GM12801 (cell line): ENCODE measurements around the gene RPS6KB2.

Source experiments
- TF ChIP-seq, protein P1 (sequence below): IDR thresholded peaks from one replicate; pipeline ENCODE4 v1.5.1; 2011; ENCODE audit warnings: control low read depth; ENCODE audit not compliant: insufficient read length; ENCODE audit errors: extremely low read depth

RPS6KB2 gene

DNA sequence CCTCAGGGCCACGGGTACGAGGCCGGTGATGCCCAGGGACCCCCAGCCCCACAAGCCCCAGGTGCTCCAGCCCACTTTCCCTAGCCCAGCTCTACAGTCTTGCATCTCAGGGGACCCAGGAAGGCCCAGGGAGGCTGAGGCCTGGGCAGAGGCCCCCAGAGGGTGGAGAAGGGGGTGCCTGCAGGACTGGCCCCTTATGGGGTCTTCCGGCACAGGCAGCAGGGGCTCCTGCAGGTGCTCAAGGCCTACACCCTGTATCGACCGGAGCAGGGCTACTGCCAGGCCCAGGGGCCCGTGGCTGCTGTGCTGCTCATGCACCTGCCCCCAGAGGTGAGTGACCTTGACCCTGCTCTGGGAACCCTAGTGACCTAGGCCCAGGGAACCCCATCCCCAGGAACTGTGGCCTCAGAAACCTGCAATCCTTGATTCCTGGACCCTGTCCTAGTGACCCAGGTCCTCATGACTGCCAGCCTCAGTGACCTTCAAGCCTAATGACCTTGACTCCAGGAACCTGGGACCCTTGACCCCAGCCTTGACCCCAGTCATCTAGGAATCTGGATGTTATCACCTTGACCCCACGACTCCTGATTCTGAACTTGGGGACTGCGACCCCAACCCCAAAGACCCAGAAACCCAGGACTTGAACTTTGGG, 22.5 kb upstream of the RPS6KB2 start:
- TF ChIP-seq, protein P1, sequence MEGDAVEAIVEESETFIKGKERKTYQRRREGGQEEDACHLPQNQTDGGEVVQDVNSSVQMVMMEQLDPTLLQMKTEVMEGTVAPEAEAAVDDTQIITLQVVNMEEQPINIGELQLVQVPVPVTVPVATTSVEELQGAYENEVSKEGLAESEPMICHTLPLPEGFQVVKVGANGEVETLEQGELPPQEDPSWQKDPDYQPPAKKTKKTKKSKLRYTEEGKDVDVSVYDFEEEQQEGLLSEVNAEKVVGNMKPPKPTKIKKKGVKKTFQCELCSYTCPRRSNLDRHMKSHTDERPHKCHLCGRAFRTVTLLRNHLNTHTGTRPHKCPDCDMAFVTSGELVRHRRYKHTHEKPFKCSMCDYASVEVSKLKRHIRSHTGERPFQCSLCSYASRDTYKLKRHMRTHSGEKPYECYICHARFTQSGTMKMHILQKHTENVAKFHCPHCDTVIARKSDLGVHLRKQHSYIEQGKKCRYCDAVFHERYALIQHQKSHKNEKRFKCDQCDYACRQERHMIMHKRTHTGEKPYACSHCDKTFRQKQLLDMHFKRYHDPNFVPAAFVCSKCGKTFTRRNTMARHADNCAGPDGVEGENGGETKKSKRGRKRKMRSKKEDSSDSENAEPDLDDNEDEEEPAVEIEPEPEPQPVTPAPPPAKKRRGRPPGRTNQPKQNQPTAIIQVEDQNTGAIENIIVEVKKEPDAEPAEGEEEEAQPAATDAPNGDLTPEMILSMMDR: no peak

DNA sequence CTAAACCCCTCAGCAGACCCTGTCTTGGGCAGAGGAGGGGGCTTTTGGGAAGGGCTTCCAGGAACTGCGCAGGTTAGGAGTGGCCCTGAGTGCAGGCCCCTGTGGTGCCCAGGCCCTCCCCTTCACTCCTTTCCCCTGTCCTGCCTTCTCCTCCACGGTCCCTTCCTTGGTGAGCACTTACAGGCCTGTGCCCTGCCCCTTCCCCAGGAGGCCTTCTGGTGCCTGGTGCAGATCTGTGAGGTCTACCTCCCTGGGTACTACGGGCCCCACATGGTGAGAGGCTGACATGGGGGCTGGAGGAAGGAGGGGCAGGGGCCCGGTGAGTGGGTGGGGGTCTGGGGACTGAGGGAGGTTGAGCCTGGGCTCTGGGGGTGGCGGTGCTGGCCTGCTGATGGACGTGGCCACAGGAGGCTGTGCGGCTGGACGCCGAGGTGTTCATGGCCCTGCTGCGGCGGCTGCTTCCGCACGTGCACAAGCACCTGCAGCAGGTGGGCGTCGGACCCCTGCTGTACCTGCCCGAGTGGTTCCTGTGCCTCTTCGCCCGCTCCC, 21.8 kb upstream of the RPS6KB2 start:
- TF ChIP-seq, protein P1: no peak

DNA sequence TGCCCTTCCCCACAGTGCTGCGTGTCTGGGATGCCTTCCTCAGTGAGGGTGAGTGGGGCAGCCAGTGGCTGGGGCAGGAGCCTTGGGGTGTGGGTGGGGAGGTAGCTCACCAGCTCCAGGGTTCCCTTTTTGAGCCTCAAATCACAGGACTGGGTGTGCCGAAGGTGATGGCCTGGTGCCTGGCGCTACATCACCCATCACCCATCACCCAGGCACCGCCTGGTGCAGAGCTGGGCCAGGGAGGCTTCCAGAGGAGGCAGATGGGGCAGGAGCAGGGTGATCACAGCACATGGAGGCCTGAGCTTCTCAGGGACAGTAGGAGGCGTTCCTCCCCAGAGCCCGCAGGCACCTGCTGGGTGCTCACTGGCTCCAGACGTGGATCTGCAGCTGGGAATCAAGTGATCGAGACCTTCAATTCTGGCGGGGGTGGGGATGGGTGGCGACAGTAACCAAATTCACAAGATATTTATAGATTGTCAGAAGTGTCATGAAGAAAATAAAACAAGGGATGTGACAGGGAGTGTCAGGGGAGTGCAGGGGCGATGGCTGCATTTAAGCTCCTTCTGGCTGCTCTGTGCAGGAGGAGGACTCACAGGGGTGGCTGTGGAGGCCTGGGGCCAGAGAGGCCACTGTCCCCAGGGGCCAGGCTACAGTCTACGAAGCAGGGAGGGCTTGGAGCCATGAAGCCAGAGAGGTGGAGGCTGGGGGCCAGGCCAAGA, 21.2 kb upstream of the RPS6KB2 start:
- TF ChIP-seq, protein P1: no peak

DNA sequence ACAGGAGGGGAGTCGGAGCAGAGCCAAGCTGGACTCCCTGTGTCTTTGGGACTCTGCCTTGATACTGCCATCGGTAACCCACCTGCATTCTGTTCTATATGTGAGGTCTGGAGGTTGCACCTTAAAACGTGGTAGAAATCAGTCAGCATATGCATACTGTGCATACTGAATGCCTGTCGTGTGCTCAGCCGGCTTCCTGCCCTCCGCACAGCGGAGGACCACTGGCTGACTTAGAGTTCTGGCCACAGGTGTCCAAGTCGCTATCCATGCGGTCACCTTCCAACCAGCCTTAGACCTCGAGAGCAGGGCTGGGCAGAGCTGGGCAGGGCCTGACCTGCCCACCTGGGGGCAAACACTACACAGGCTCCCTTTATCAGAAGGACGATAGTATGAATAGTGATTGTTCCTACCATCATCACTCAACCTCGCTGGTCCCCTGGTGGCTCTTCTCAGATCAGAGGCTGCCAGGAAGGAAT, 20.6 kb upstream of the RPS6KB2 start:
- TF ChIP-seq, protein P1: no peak

DNA sequence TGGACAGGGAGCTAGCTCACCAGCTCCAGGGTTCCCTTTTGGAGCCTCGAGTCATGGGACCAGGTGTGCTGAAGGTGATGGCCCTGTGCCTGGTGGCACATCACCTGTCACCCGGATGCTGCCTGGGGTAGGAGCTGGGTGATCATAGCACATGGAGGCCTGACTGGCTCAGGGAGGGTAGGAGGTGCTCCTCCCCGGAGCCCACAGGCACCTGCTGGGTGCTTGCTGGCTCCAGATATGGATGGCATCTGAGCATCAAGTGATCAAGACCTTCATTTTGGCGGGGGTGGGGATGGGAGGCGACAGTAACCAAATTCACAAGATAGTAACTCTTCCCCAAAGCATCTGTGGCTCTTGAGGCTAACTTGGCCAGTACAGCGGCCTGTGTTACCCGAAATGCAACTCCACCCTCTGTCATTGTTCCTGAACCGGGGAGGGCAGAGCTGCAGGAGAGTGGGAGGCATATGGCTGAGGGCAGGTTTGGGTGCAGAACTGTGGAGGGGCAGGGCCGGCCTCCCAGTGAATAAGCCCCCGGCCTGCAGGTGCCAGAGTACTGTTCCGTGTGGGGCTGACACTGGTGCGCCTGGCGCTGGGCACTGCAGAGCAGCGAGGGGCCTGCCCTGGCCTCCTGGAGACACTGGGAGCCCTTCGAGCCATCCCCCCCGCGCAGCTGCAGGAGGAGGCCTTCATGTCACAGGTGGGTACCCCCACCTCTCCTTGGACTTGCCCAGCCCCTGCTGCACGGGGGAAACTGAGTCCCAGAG, 19.7 kb upstream of the RPS6KB2 start:
- TF ChIP-seq, protein P1: no peak

DNA sequence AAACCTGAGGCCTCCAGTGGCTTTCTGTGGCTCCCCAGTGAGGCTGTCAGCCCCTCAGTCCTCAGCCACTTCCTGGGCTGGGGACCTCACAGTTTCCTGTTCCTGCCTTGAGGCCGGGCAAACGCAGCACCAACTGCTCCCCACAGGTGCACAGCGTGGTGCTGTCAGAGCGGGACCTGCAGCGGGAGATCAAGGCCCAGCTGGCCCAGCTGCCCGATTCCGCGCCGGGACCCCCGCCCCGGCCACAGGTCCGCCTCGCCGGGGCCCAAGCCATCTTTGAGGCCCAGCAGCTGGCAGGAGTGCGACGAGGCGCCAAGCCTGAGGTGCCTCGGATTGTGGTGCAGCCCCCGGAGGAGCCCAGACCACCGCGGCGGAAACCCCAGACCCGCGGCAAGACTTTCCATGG, 19.0 kb upstream of the RPS6KB2 start:
- TF ChIP-seq, protein P1: no peak

DNA sequence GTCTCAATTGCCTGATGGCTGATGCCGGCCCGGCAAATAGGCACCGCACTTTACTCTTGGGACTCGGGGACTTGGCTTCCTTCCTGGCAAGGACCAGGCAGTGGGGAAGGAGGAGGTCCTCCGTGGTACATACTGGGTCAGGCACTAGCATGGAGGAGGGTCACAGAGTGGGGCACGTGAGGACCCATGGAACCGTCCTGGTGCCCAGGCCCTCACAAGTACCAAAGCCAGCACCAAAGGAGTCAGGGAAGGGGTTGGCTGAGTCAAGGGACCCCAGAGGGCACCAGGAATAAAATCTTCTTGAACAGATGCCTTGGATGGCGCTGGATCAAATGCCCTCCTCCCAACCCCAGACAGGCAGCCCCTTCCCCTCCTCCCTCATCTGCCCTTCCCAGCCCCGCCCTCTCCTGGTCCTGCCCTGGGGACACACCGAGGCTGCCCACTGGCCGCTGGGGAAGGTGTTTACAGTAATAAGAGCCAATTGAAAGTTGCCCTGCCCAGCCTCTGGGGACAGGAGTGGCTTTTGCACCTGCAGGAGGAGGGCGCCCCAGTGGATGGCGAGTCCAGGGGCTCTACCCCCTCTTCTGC, 18.4 kb upstream of the RPS6KB2 start:
- TF ChIP-seq, protein P1: no peak
